HCT116 (cell line): ENCODE measurements around the gene BSN. TPM values are rescaled to one million over a fixed set of nuclear protein-coding genes. Genes with fewer than 3 reads are reported as not detected.
"Not testable (repeated sequence)": the region's sequence is repeated elsewhere in the genome, so short reads cannot be mapped to it uniquely, and the experiment has no call there.

ENCODE experiments used
- ATAC-seq: fragments of 200-7000 bp; cut with Tn5 transposase; 2 replicates; pipeline ENCODE4 v1.9.1; 2020; ENCODE audit warnings: mild to moderate bottlenecking, moderate library complexity
- BruUV-seq: library from RNA; stranded (reverse); fragments of 400-500 nt; replicated peaks from 2 replicates; lab custom pipeline; 2021; lab: Mats Ljungman, UMichigan
- CTCF ChIA-PET: fragments of 300-600 bp; sonication (Branson Sonifier 250); formaldehyde crosslinking; loops from one replicate; lab custom pipeline; 2021; ENCODE audit warnings: antibody characterized with exemption; lab: Charles Lee
- POLR2A ChIA-PET: fragments of 300-600, 350-600 bp; sonication (Branson Sonifier 250); formaldehyde crosslinking; loops from one replicate; lab custom pipeline; 2021; ENCODE audit warnings: antibody characterized with exemption; lab: Charles Lee
- RAD21 ChIA-PET, 2 experiments: fragments of 300-600 bp; sonication (Branson Sonifier 250); formaldehyde crosslinking; loops; one replicate each; lab custom pipeline; 2023; ENCODE audit warnings: low total read pairs in 2 of 2; ENCODE audit not compliant: uncharacterized antibody in 2 of 2, unreplicated experiment in 2 of 2, low non-redundant PET in 1 of 2; lab: Charles Lee
- DNase-seq: peaks from one replicate; pipeline ENCODE4 v3.0.0-alpha.2; 2010; ENCODE audit warnings: low read depth, low spot score
- H2AFZ ChIP-seq: fragments of 200-600 bp; shearing (Covaris generic), sonication (generic); 2 replicates; pipeline ENCODE4 v1.6.1; 2017; ENCODE audit warnings: low read depth, mixed run types, mixed read lengths, antibody characterized with exemption, low read length; ENCODE audit not compliant: poor library complexity, severe bottlenecking
- H3K27ac ChIP-seq: 2 replicates; pipeline ENCODE4 v1.5.1; 2012; ENCODE audit warnings: low read depth, low read length
- H3K27me3 ChIP-seq: fragments of 200-600 bp; sonication (generic); 2 replicates; pipeline ENCODE4 v1.6.1; 2016; ENCODE audit warnings: mixed run types, low read length, mixed read lengths; ENCODE audit not compliant: insufficient read depth
- H3K36me3 ChIP-seq, 2 experiments: fragments of 200-500 bp in 1 of 2; fragments of 200-600 bp in 1 of 2; sonication (Bioruptor generic) in 1 of 2; sonication (generic) in 1 of 2; 2 replicates each; pipeline versions ENCODE4 v1.5.1 to v1.6.1; 2014 to 2016; ENCODE audit warnings: low read length in 2 of 2, inconsistent platforms in 1 of 2, mixed read lengths in 1 of 2, mixed run types in 1 of 2; ENCODE audit not compliant: insufficient read depth in 2 of 2, control insufficient read depth in 1 of 2
- H3K4me1 ChIP-seq, 2 experiments: fragments of 200-600 bp in 1 of 2; sonication (generic) in 1 of 2; 2 replicates each; pipeline versions ENCODE4 v1.5.1 to v1.6.1; 2012 to 2017; ENCODE audit warnings: low read length in 2 of 2, inconsistent platforms in 1 of 2, mild to moderate bottlenecking in 1 of 2, mixed read lengths in 1 of 2, mixed run types in 1 of 2, moderate library complexity in 1 of 2; ENCODE audit not compliant: insufficient read depth in 2 of 2, control insufficient read depth in 1 of 2
- H3K4me2 ChIP-seq: fragments of 200-600 bp; sonication (generic); 2 replicates; pipeline ENCODE4 v1.6.1; 2017; ENCODE audit warnings: mixed run types, low read length, mixed read lengths
- H3K4me3 ChIP-seq, 2 experiments: fragments of 200-600 bp in 1 of 2; sonication (generic) in 1 of 2; replicated peaks in 1 of 2; 2 replicates each; pipeline ENCODE4 v1.5.1; 2011 to 2016; ENCODE audit warnings: low read length in 2 of 2, control low read depth in 1 of 2, low read depth in 1 of 2, mild to moderate bottlenecking in 1 of 2, mixed read lengths in 1 of 2, mixed run types in 1 of 2
- H3K79me2 ChIP-seq: fragments of 200-600 bp; sonication (generic); 2 replicates; pipeline ENCODE4 v1.6.1; 2017; ENCODE audit warnings: mild to moderate bottlenecking, mixed run types, low read length, moderate library complexity, mixed read lengths; ENCODE audit not compliant: insufficient read depth
- H3K9ac ChIP-seq: fragments of 200-600 bp; sonication (generic); 2 replicates; pipeline ENCODE4 v1.6.1; 2016; ENCODE audit warnings: low read length, mixed read lengths
- H3K9me2 ChIP-seq: fragments of 200-600 bp; sonication (generic), shearing (Covaris generic); 2 replicates; pipeline ENCODE4 v1.6.1; 2017; ENCODE audit warnings: mixed run types, mild to moderate bottlenecking, moderate library complexity; ENCODE audit not compliant: insufficient read depth
- H3K9me3 ChIP-seq, 2 experiments: fragments of 200-500 bp in 1 of 2; fragments of 200-600 bp in 1 of 2; sonication (Bioruptor generic) in 1 of 2; sonication (generic) in 1 of 2; 2 replicates each; pipeline ENCODE4 v1.6.1; 2014 to 2017; ENCODE audit warnings: low read length in 2 of 2, mixed read lengths in 2 of 2, inconsistent platforms in 1 of 2, low read depth in 1 of 2, mild to moderate bottlenecking in 1 of 2, mixed run types in 1 of 2, moderate library complexity in 1 of 2; ENCODE audit not compliant: control insufficient read depth in 1 of 2, insufficient read depth in 1 of 2
- H4K20me1 ChIP-seq: fragments of 200-600 bp; sonication (generic), shearing (Covaris generic); 2 replicates; pipeline ENCODE4 v1.6.1; 2017; ENCODE audit warnings: mixed run types, mild to moderate bottlenecking, moderate library complexity; ENCODE audit not compliant: insufficient read depth
- intact Hi-C: fragments of 100-400 bp; cut with micrococcal nuclease; formaldehyde crosslinking; loops from 2 replicates; pipeline ENCODE4 v1.10.0; 2022
- total RNA-seq: library from RNA; stranded (reverse); gene quantifications from one replicate; pipeline ENCODE4 v1.2.1, GENCODE V29; 2021; ENCODE audit not compliant: unreplicated experiment

Gene BSN
- total RNA-seq, 1 experiment from 2014 or later, result 1.5 TPM

DNA sequence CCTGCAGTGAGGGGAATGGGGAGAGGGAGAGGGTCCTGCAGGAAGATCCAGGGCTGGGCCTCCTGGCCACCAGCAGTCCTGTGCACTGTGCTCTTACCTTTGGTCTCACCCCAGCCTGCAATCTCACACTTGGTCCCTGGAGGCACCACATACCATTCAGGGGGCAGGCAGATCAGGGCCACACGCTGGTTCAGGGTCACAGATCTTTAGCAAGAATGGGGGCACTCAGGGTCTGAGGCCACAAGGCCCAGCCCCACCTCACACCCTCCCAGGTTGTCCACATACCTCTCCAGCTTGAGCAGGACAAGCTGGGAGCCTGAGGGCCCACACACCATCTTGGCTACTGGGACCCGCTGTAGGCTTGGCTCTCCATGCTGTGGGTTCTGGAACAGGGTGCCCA, 130.2 kb downstream of the BSN start:
- POLR2A ChIA-PET, RAD21 ChIA-PET, H2AFZ ChIP-seq, H3K27ac ChIP-seq, H3K4me2 ChIP-seq, H3K9ac ChIP-seq, H4K20me1 ChIP-seq, DNase-seq, H3K27me3 ChIP-seq, intact Hi-C loops, H3K79me2 ChIP-seq, H3K4me3 ChIP-seq, H3K9me3 ChIP-seq, H3K4me1 ChIP-seq, BruUV-seq, CTCF ChIA-PET, H3K9me2 ChIP-seq: not testable (repeated sequence)
- peaks cover 11 to 35% of the 10 kb centered on the region in 2 experiments; a peak in 3 of 4 replicates for H3K36me3 ChIP-seq
- ATAC-seq, result 0 out of 2 replicates have a peak, but pooled peaks have one; percentile 18

- H3K9me3 ChIP-seq, ATAC-seq, H3K4me2 ChIP-seq, H3K27ac ChIP-seq, H3K4me1 ChIP-seq, H3K4me3 ChIP-seq, H3K79me2 ChIP-seq, H3K9me2 ChIP-seq, H3K27me3 ChIP-seq, RAD21 ChIA-PET, CTCF ChIA-PET, H4K20me1 ChIP-seq, intact Hi-C loops, H3K9ac ChIP-seq, BruUV-seq, H2AFZ ChIP-seq, DNase-seq, POLR2A ChIA-PET: not testable (repeated sequence)
- H3K36me3 ChIP-seq, result peaks cover 9 to 29% of the 10 kb centered on the region in 2 experiments; a peak in 2 of 4 replicates
Observed at GRCh38 chr3:49685103-49685502, 130.8 kb downstream of the BSN start.

GRCh38 chr3:49685846-49686245, 131.6 kb downstream of the BSN start:
- H3K4me3 ChIP-seq, BruUV-seq, H4K20me1 ChIP-seq, H3K27ac ChIP-seq, H2AFZ ChIP-seq, H3K9me2 ChIP-seq, POLR2A ChIA-PET, RAD21 ChIA-PET, H3K4me2 ChIP-seq, H3K27me3 ChIP-seq, H3K9me3 ChIP-seq, DNase-seq, ATAC-seq, CTCF ChIA-PET, intact Hi-C loops, H3K9ac ChIP-seq: not testable (repeated sequence)
- Histone ChIP-seq H3K36me3 (peaks cover 7 to 21% of the 10 kb centered on the region in 2 experiments; a peak in 2 of 4 replicates), H3K79me2 (peaks cover 13% of the 10 kb centered on the region), H3K4me1 (peaks cover 2 to 13% of the 10 kb centered on the region in 2 experiments; a peak in 3 of 4 replicates)

GRCh38 chr3:49686346-49686745, 132.1 kb downstream of the BSN start:
- H3K4me3 ChIP-seq, result not testable (repeated sequence)
- ATAC-seq, result peak; percentile 5; the same call in 1 of the 2 replicates

More at GRCh38 chr3:49686346-49686745, 132.1 kb downstream of the BSN start:
- DNase-seq, H3K27ac ChIP-seq, H3K27me3 ChIP-seq, H3K9ac ChIP-seq, POLR2A ChIA-PET, BruUV-seq, H3K9me2 ChIP-seq, intact Hi-C loops, H3K4me2 ChIP-seq, H4K20me1 ChIP-seq, RAD21 ChIA-PET, CTCF ChIA-PET, H2AFZ ChIP-seq, H3K9me3 ChIP-seq: not testable (repeated sequence)
- Histone ChIP-seq H3K79me2 (peaks cover 15% of the 10 kb centered on the region), H3K4me1 (peaks cover 4 to 14% of the 10 kb centered on the region in 2 experiments; a peak in 3 of 4 replicates), H3K36me3 (peaks cover 5 to 16% of the 10 kb centered on the region in 2 experiments; a peak in 2 of 4 replicates)
